ENCODE data around the gene ERI3. TPM values are rescaled to one million over a fixed set of nuclear protein-coding genes. Genes with fewer than 3 reads are reported as not detected.

Gene ERI3
- total RNA-seq, 2 donors from 2014 or later, result 38.0 to 40.4 TPM

GRCh38 chr1:44249543-44249942 is 105.5 kb downstream of the ERI3 start:
- peak; percentile 73 for DNase-seq (ENCODE audit: low spot score)

GRCh38 chr1:44246806-44247205 is 108.3 kb downstream of the ERI3 start:
- H3K4me3 ChIP-seq, result no peak overlapping the region
- no peak for TF ChIP-seq CTCF (IDR thresholded peaks at IDR 0.05)
- no peak overlapping the region for H3K27ac ChIP-seq
- H3K36me3 ChIP-seq, result no peaks in the 10 kb centered on the region
- H3K4me1 ChIP-seq, result peaks cover 0 to 25% of the 10 kb centered on the region in 2 donors
- DNase-seq (ENCODE audit: low spot score), result no peak
- H3K27me3 ChIP-seq, result no peaks in the 10 kb centered on the region
- H3K9me3 ChIP-seq, result no peaks in the 10 kb centered on the region

More at GRCh38 chr1:44249543-44249942, 105.5 kb downstream of the ERI3 start:
- Histone ChIP-seq H3K27me3 (no peaks in the 10 kb centered on the region), H3K36me3 (no peaks in the 10 kb centered on the region), H3K4me1 (peaks cover 0 to 31% of the 10 kb centered on the region in 2 donors), H3K27ac (peak overlapping the region; percentile 74 to 85), H3K9me3 (no peaks in the 10 kb centered on the region), H3K4me3 (no peak overlapping the region)
- peak in 1 of 2 donors; percentile 18 for TF ChIP-seq CTCF (IDR thresholded peaks at IDR 0.05)

GRCh38 chr1:44244986-44245385 is 110.1 kb downstream of the ERI3 start:
- no peak for TF ChIP-seq CTCF (IDR thresholded peaks at IDR 0.05)
- H3K9me3 ChIP-seq, result no peaks in the 10 kb centered on the region
- DNase-seq (ENCODE audit: low spot score), result no peak
- no peaks in the 10 kb centered on the region for H3K36me3 ChIP-seq
- H3K4me3 ChIP-seq, result no peak overlapping the region
- no peaks in the 10 kb centered on the region for H3K27me3 ChIP-seq
- peaks cover 0 to 23% of the 10 kb centered on the region in 2 donors for H3K4me1 ChIP-seq
- no peak overlapping the region for H3K27ac ChIP-seq

- no peaks in the 10 kb centered on the region for H3K36me3 ChIP-seq
- H3K27ac ChIP-seq, result no peak overlapping the region
- H3K9me3 ChIP-seq, result no peaks in the 10 kb centered on the region
- DNase-seq (ENCODE audit: low spot score), result no peak
- no peak for TF ChIP-seq CTCF (IDR thresholded peaks at IDR 0.05)
- no peaks in the 10 kb centered on the region for H3K27me3 ChIP-seq
- peaks cover 0 to 25% of the 10 kb centered on the region in 2 donors for H3K4me1 ChIP-seq
- H3K4me3 ChIP-seq, result no peak overlapping the region
These were observed 111.1 kb downstream of the ERI3 start for GRCh38 chr1:44243782-44244495.

- H3K4me3 ChIP-seq, result no peak overlapping the region
- H3K4me1 ChIP-seq, result peaks cover 0 to 29% of the 10 kb centered on the region in 2 donors
- no peak for DNase-seq (ENCODE audit: low spot score)
- TF ChIP-seq CTCF (IDR thresholded peaks at IDR 0.05), result no peak
- no peaks in the 10 kb centered on the region for H3K9me3 ChIP-seq
- no peak overlapping the region for H3K27ac ChIP-seq
- no peaks in the 10 kb centered on the region for H3K36me3 ChIP-seq
- H3K27me3 ChIP-seq, result no peaks in the 10 kb centered on the region
These were observed 112.3 kb downstream of the ERI3 start for GRCh38 chr1:44242746-44243145.

All from right atrium auricular region (tissue), 2 donors.